Measurements from ENCODE around the gene SCN1B. TPM values are rescaled to one million over a fixed set of nuclear protein-coding genes. Genes with fewer than 3 reads are reported as not detected.
A peak's percentile ranks its signal among the peaks of the same experiment; 100 is the strongest.

The SCN1B gene
- total RNA-seq, 1 experiment from 2014 or later: 8.0 TPM

- ATAC-seq: peak; percentile 99
- DNase-seq (ENCODE audit: low spot score): peak; percentile 46
- POLR2A ChIA-PET: interaction anchor here (1.4 to 1.5 kb wide), 2 partner anchors 10 to 14 kb away, joined by 5 to 6 read pairs; no protein-coding TSS in a partner anchor
- Mint-ChIP-seq H3K4me3 (peak overlapping the region; percentile 36; the same call in 1 of the 2 replicates), H3K36me3 (peaks cover 9% of the 10 kb centered on the region), H3K27me3 (ENCODE audit: low read depth) (no peaks in the 10 kb centered on the region; the same call in 1 of the 2 replicates), H3K27ac (peak overlapping the region; percentile 93), H3K4me1 (peaks cover 25% of the 10 kb centered on the region), H3K9me3 (peaks cover 15% of the 10 kb centered on the region)
- CTCF ChIA-PET: interaction anchor here (0.7 to 1.2 kb wide), 8 partner anchors 10 to 510 kb away, joined by 3 to 8 read pairs (median 3); no protein-coding TSS in a partner anchor
- TF ChIP-seq ETV6 (CRISPR knock-in tag; IDR thresholded peaks at IDR 0.05) (peak; percentile 74; the same call in 1 of the 2 replicates), TP53 (CRISPR knock-in tag; IDR thresholded peaks at IDR 0.05) (no peak)
Observed at GRCh38 chr19:34985249-34986022, 44.8 kb upstream of the SCN1B start.

- DNase-seq (ENCODE audit: low spot score) (no peak), ATAC-seq (no peak)
- H3K36me3 Mint-ChIP-seq: peaks cover 9% of the 10 kb centered on the region
- no peak overlapping the region for H3K27ac Mint-ChIP-seq
- POLR2A ChIA-PET: no interaction called here
- H3K27me3 Mint-ChIP-seq (ENCODE audit: low read depth): no peaks in the 10 kb centered on the region; the same call in 1 of the 2 replicates
- H3K4me1 Mint-ChIP-seq: peaks cover 11% of the 10 kb centered on the region
- CTCF ChIA-PET: no interaction called here
- no peak overlapping the region for H3K4me3 Mint-ChIP-seq
- H3K9me3 Mint-ChIP-seq: peaks cover 19% of the 10 kb centered on the region
- TF ChIP-seq ZNF423 (CRISPR knock-in tag; IDR thresholded peaks at IDR 0.05): no peak
- no peak for TF ChIP-seq ZNF671 (CRISPR knock-in tag; IDR thresholded peaks at IDR 0.05)
- TF ChIP-seq SMAD3 (CRISPR knock-in tag; IDR thresholded peaks at IDR 0.05; ENCODE audit: borderline replicate concordance): no peak
- TF ChIP-seq AR (CRISPR knock-in tag; IDR thresholded peaks at IDR 0.05): no peak
- TF ChIP-seq ETV6 (CRISPR knock-in tag; IDR thresholded peaks at IDR 0.05): no peak
- no peak for TF ChIP-seq CREM (CRISPR knock-in tag; IDR thresholded peaks at IDR 0.05)
- no peak for TF ChIP-seq PRDM15 (CRISPR knock-in tag; IDR thresholded peaks at IDR 0.05)
- TF ChIP-seq OVOL2 (CRISPR knock-in tag; IDR thresholded peaks at IDR 0.05; ENCODE audit: borderline replicate concordance): no peak
Observed at GRCh38 chr19:34988119-34988518, 42.2 kb upstream of the SCN1B start.

- ChIA-PET POLR2A (no interaction called here), CTCF (interaction anchor here (1.1 to 1.4 kb wide), 2 partner anchors 24 to 55 kb away, joined by 3 to 4 read pairs; no protein-coding TSS in a partner anchor)
- Mint-ChIP-seq H3K27ac (no peak overlapping the region), H3K4me1 (peaks cover 18% of the 10 kb centered on the region), H3K9me3 (peaks cover 13% of the 10 kb centered on the region), H3K36me3 (peaks cover 5% of the 10 kb centered on the region), H3K27me3 (ENCODE audit: low read depth) (peaks cover 2% of the 10 kb centered on the region; the same call in 1 of the 2 replicates), H3K4me3 (no peak overlapping the region)
- DNase-seq (ENCODE audit: low spot score) (no peak), ATAC-seq (no peak)
- no peak for TF ChIP-seq GABPB1 (CRISPR knock-in tag; IDR thresholded peaks at IDR 0.05)
- TF ChIP-seq ATF1 (CRISPR knock-in tag; IDR thresholded peaks at IDR 0.05): no peak
- TF ChIP-seq USF1 (CRISPR knock-in tag; IDR thresholded peaks at IDR 0.05): no peak
- TF ChIP-seq ATF2 (CRISPR knock-in tag; IDR thresholded peaks at IDR 0.05; ENCODE audit: borderline replicate concordance, low read depth): no peak
- TF ChIP-seq RELA (CRISPR knock-in tag; IDR thresholded peaks at IDR 0.05; ENCODE audit: borderline replicate concordance): no peak
- TF ChIP-seq NFYB (CRISPR knock-in tag; conservative IDR thresholded peaks at IDR 0.05; ENCODE audit: low read depth): no peak
- no peak for TF ChIP-seq CTCF (IDR thresholded peaks at IDR 0.05)
- no peak for TF ChIP-seq HMGA2 (CRISPR knock-in tag; IDR thresholded peaks at IDR 0.05)
- TF ChIP-seq ZMAT4 (CRISPR knock-in tag; IDR thresholded peaks at IDR 0.05): no peak
Observed at GRCh38 chr19:34989298-34989697, 41.0 kb upstream of the SCN1B start.
